GM12865 (cell line): ENCODE measurements around the gene ST8SIA4.

ENCODE experiments used
- DNase-seq: peaks from one replicate; pipeline ENCODE4 v3.0.0; 2010; ENCODE audit warnings: low read depth
- H3K4me3 ChIP-seq: 2 replicates; pipeline ENCODE4 v1.5.1; 2011; ENCODE audit warnings: mild to moderate bottlenecking, low read depth, low read length, control low read depth
- CTCF ChIP-seq: IDR thresholded peaks from 2 replicates; pipeline ENCODE4 v1.5.1; 2011; ENCODE audit warnings: low read length, control low read depth, low read depth, inconsistent platforms; ENCODE audit not compliant: insufficient read depth; ENCODE audit errors: missing control alignments

ST8SIA4 gene

DNA sequence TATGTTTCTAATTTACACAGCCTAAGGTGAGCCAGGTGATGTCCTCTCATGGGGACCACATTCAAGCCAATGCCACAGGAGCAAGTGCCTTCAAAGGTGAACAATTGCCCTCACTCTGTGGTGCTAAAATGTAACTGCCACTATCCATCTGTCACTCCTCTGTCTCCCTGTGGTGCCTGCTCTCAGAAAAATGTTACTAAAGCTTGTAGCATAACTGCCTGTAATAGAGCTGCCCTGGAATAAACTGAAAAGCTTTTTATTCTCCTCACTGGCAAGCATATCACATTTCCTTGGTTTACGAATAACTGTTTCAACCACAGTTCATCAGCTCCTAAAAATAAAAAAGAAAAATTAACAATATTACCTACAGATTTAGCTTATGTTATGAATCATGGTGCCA lies 142.4 kb downstream of the ST8SIA4 start:
- DNase-seq = no peak
- TF ChIP-seq CTCF = no peak
- H3K4me3 ChIP-seq = no peak overlapping the region

GRCh38 chr5:100758780-100759179 lies 144.3 kb downstream of the ST8SIA4 start:
- no peak for TF ChIP-seq CTCF
- no peak overlapping the region for H3K4me3 ChIP-seq
- no peak for DNase-seq

DNA sequence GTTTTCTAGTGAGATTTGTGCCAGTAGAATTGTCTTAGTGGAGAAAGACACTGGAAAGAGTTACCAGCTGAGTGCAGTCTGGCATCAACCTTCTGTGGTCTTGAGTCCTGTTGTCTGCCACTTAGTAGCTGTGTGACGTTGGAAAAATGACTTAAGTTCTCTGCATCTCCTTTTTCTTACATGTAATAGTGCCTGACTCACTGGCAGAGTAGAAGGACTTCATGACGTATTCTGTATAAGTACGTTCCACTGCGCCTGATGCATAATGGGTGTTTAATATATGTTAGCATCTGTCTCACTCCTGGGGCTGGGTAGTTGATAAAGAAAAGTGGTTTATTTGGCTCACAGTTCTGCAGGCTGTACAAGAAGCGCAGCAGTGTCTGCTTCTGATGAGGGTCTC lies 144.8 kb downstream of the ST8SIA4 start:
- DNase-seq = no peak
- no peak overlapping the region for H3K4me3 ChIP-seq
- TF ChIP-seq CTCF = no peak

- no peak for DNase-seq
- no peak overlapping the region for H3K4me3 ChIP-seq
- TF ChIP-seq CTCF = no peak
These were observed 145.5 kb downstream of the ST8SIA4 start for GRCh38 chr5:100757618-100758017.
